Ishikawa (cell line): ENCODE data around the gene MRTFB.

ENCODE experiments used
- RAD21 ChIP-seq: IDR thresholded peaks from 2 replicates; pipeline ENCODE4 v1.6.1; 2012; ENCODE audit warnings: low read depth
- TEAD4 ChIP-seq: IDR thresholded peaks from 2 replicates; pipeline ENCODE4 v1.6.1; 2012
- YY1 ChIP-seq: IDR thresholded peaks from 2 replicates; pipeline ENCODE4 v1.6.1; 2012; ENCODE audit warnings: low read depth
- ZBTB7A ChIP-seq: IDR thresholded peaks from 2 replicates; pipeline ENCODE4 v1.6.1; 2012; ENCODE audit warnings: low read depth

GRCh38 chr16:14036889-14037288 lies 34.2 kb upstream of the MRTFB start:
- no peak for TF ChIP-seq YY1
- no peak for TF ChIP-seq RAD21
- no peak for TF ChIP-seq TEAD4
- TF ChIP-seq ZBTB7A, result no peak
